Measurements from ENCODE around the gene S100A3. TPM values are rescaled to one million over a fixed set of nuclear protein-coding genes. Genes with fewer than 3 reads are reported as not detected.

Gene S100A3
- polyA plus RNA-seq, 3 donors = 0.31 to 0.54 TPM; not detected in 1

- no peaks in the 10 kb centered on the region for H3K36me3 Mint-ChIP-seq
- no peaks in the 10 kb centered on the region for H3K9me3 Mint-ChIP-seq
- H4K20me1 ChIP-seq (ENCODE audit: insufficient read depth, low read length) = no peaks in the 10 kb centered on the region
- peaks cover 17% of the 10 kb centered on the region for H3K4me1 Mint-ChIP-seq
- H3K4me2 ChIP-seq (replicated peaks; ENCODE audit: extremely low read depth, low read length, poor library complexity, severe bottlenecking) = no peak overlapping the region
- peaks cover 8 to 12% of the 10 kb centered on the region in 2 donors for H3K4me1 ChIP-seq (ENCODE audit: control insufficient read depth in 1 of 2, insufficient read depth in 2 of 2, low read length in 2 of 2)
- no peak overlapping the region for H3K4me3 ChIP-seq (replicated peaks in 1 of 3; ENCODE audit: low read depth in 2 of 3, low read length in 3 of 3)
- intact Hi-C loops (cut with micrococcal nuclease) = no loop called here
- TF ChIP-seq, protein P1, sequence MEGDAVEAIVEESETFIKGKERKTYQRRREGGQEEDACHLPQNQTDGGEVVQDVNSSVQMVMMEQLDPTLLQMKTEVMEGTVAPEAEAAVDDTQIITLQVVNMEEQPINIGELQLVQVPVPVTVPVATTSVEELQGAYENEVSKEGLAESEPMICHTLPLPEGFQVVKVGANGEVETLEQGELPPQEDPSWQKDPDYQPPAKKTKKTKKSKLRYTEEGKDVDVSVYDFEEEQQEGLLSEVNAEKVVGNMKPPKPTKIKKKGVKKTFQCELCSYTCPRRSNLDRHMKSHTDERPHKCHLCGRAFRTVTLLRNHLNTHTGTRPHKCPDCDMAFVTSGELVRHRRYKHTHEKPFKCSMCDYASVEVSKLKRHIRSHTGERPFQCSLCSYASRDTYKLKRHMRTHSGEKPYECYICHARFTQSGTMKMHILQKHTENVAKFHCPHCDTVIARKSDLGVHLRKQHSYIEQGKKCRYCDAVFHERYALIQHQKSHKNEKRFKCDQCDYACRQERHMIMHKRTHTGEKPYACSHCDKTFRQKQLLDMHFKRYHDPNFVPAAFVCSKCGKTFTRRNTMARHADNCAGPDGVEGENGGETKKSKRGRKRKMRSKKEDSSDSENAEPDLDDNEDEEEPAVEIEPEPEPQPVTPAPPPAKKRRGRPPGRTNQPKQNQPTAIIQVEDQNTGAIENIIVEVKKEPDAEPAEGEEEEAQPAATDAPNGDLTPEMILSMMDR (IDR thresholded peaks at IDR 0.05) = no peak
- no peaks in the 10 kb centered on the region for H3K79me2 ChIP-seq (ENCODE audit: insufficient read depth, low read length)
- peaks cover 0 to 9% (median 3%) of the 10 kb centered on the region in 3 donors for H3K27me3 Mint-ChIP-seq (ENCODE audit: low read depth in 3 of 3)
- H3K4me3 Mint-ChIP-seq = no peak overlapping the region
- H3K9me3 ChIP-seq (replicated peaks in 1 of 2; ENCODE audit: control insufficient read depth in 1 of 2, insufficient read depth in 1 of 2, low read length in 2 of 2) = no peaks in the 10 kb centered on the region
- DNase-seq = no peak
- H3K27ac ChIP-seq (ENCODE audit: low read depth in 1 of 2, low read length in 2 of 2) = no peak overlapping the region
- 97% methylated on average over 3 of the region's 11 CpGs for WGBS (ENCODE audit: insufficient coverage)
- H3K9ac ChIP-seq (ENCODE audit: insufficient read depth, low read length, poor library complexity, severe bottlenecking) = no peak overlapping the region
- no peaks in the 10 kb centered on the region for H3K27me3 ChIP-seq (ENCODE audit: control insufficient read depth in 2 of 2, insufficient read depth in 2 of 2, low read length in 2 of 2)
- no peaks in the 10 kb centered on the region for H3K36me3 ChIP-seq (replicated peaks in 1 of 2; ENCODE audit: control insufficient read depth in 1 of 2, insufficient read depth in 2 of 2, low read length in 2 of 2)
- no peak overlapping the region for H3K27ac Mint-ChIP-seq
- H2AFZ ChIP-seq (ENCODE audit: insufficient read depth, low read depth, low read length, poor library complexity, severe bottlenecking) = no peak overlapping the region
Observed at GRCh38 chr1:153507926-153508583, 41.0 kb downstream of the S100A3 start.

DNA sequence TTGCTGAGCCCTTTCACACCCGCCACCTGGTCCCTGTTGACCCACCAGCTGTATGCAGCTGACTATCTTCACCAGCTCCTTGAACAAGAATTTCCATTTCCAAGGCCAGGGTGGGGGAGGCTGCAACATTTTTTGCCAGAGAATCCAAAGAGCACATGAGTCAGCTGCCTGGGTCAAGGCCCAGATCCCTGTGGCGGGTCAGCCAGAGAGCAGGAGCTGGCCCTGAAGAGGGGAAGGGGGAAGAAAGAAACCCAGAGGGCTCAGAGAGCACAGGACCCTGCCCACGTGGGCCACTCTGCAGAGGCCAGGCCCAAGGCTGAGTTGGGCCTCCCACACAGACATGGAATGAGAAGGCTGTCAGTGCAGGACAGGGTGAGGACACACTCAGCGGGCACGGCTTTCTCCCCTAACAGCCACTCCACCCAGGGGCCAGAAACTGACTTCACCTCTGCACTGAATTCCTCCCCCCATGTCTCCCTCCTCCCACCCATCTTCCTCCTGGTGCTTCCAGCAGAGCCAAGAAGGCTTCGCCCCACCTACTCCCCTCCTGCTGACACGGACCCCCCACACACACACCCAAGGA is 42.1 kb downstream of the S100A3 start:
- H3K36me3 Mint-ChIP-seq = no peaks in the 10 kb centered on the region
- WGBS (ENCODE audit: insufficient coverage) = 96% methylated on average over 6 of the region's 7 CpGs

More for the DNA sequence above, 42.1 kb downstream of the S100A3 start:
- no peaks in the 10 kb centered on the region for H3K9me3 ChIP-seq (replicated peaks in 1 of 2; ENCODE audit: control insufficient read depth in 1 of 2, insufficient read depth in 1 of 2, low read length in 2 of 2)
- H3K27ac Mint-ChIP-seq = no peak overlapping the region
- no peak overlapping the region for H3K4me2 ChIP-seq (replicated peaks; ENCODE audit: extremely low read depth, low read length, poor library complexity, severe bottlenecking)
- peaks cover 0 to 9% (median 3%) of the 10 kb centered on the region in 3 donors for H3K27me3 Mint-ChIP-seq (ENCODE audit: low read depth in 3 of 3)
- H2AFZ ChIP-seq (ENCODE audit: insufficient read depth, low read depth, low read length, poor library complexity, severe bottlenecking) = no peak overlapping the region
- no peaks in the 10 kb centered on the region for H3K9me3 Mint-ChIP-seq
- H3K36me3 ChIP-seq (replicated peaks in 1 of 2; ENCODE audit: control insufficient read depth in 1 of 2, insufficient read depth in 2 of 2, low read length in 2 of 2) = no peaks in the 10 kb centered on the region
- intact Hi-C loops (cut with micrococcal nuclease) = no loop called here
- H3K9ac ChIP-seq (ENCODE audit: insufficient read depth, low read length, poor library complexity, severe bottlenecking) = no peak overlapping the region
- no peak for DNase-seq
- no peak overlapping the region for H3K4me3 ChIP-seq (replicated peaks in 1 of 3; ENCODE audit: low read depth in 2 of 3, low read length in 3 of 3)
- H3K27me3 ChIP-seq (ENCODE audit: control insufficient read depth in 2 of 2, insufficient read depth in 2 of 2, low read length in 2 of 2) = no peaks in the 10 kb centered on the region
- H4K20me1 ChIP-seq (ENCODE audit: insufficient read depth, low read length) = no peaks in the 10 kb centered on the region
- H3K4me1 ChIP-seq (ENCODE audit: control insufficient read depth in 1 of 2, insufficient read depth in 2 of 2, low read length in 2 of 2) = peaks cover 4 to 7% of the 10 kb centered on the region in 2 donors
- H3K4me1 Mint-ChIP-seq = peaks cover 12% of the 10 kb centered on the region
- H3K79me2 ChIP-seq (ENCODE audit: insufficient read depth, low read length) = no peaks in the 10 kb centered on the region
- no peak overlapping the region for H3K27ac ChIP-seq (ENCODE audit: low read depth in 1 of 2, low read length in 2 of 2)
- H3K4me3 Mint-ChIP-seq = no peak overlapping the region
- TF ChIP-seq, protein P1 (IDR thresholded peaks at IDR 0.05) = no peak
